Activated T-cell treated with anti-CD3 and anti-CD28 coated beads, Interleukin-2, amount 50 U/mL, for 48 hours (primary cell): Measurements from ENCODE around the gene PLEKHO1.
"Not testable (repeated sequence)": the region's sequence is repeated elsewhere in the genome, so short reads cannot be mapped to it uniquely, and the experiment has no call there.

Experiments used
- DNase-seq, 2 experiments: peaks; one replicate each; pipeline ENCODE4 v3.0.0-alpha.2; 2020

The PLEKHO1 gene

DNA sequence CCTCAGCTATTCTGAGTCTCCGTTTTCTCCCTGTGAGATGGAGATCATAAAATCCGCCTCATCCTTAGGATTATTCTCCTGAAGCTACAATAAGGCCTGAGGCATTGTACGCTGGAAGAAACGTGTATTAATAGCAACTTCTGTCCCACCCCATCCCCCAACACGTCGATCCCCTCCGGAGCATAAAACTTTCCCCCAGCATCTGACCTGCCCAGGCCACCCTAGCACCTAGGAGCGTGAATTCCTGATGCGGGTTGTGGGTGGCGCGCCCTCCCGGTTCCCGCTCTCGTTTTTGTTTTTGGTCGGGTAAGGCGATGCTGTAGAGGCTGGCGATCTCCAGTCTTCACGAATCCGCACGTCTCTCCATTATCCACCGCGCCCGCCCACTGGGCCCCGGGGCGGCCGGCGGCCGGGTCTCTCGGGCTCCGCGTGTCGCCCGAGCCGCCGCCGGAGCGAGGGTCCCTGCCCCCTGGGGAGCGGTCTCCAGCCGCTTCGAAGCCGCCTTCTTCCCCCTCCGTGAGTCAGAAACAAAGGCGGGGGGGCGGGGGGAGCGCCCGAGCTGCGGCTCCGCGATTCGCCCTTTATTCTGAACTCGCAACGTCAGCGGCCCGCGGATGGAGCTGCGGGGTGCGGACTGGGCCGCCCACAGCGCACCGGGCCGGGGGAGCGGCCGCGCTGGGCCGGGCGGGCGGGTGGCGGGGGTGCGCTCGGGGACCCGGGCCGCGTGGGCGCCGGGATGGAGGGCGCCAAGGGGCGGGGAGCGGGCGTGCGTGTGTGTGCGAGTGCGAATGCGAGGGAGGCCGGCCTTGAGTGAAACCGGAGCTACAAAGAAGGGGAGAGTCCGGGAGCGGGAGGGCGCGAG lies at the start of gene PLEKHO1:
Gene PLEKHO1 (plus strand): TSS at position 646 of the 862 bp plus-strand sequence. CDS start 342 bp downstream, outside the sequence.
- DNase-seq = peak; percentile 86

GRCh38 chr1:150102986-150103385 lies 46.7 kb upstream of the PLEKHO1 start:
- no peak for DNase-seq

GRCh38 chr1:150106341-150106740 lies 43.4 kb upstream of the PLEKHO1 start:
- DNase-seq = no peak

DNA sequence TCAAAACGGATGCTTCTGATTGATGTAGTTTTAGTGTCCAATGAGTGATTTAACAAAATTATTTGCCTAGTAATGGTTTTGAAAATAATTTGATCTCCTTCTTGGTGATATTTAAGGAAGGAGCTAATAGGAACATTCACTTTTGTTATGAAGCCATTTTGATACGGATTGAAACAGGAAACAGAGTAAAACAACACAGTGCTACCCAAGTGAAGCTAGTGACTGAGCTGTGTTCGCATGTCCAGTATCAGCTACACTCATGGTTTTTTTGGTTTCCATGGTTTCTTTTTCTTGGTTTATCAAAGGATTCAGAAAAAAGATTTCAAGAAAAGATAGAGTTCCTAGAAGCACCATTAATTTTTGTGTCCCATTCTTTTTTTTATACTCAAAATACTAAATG lies 40.1 kb upstream of the PLEKHO1 start:
- no peak for DNase-seq

- DNase-seq = no peak
These were observed 39.6 kb upstream of the PLEKHO1 start for GRCh38 chr1:150110116-150110515.

DNA sequence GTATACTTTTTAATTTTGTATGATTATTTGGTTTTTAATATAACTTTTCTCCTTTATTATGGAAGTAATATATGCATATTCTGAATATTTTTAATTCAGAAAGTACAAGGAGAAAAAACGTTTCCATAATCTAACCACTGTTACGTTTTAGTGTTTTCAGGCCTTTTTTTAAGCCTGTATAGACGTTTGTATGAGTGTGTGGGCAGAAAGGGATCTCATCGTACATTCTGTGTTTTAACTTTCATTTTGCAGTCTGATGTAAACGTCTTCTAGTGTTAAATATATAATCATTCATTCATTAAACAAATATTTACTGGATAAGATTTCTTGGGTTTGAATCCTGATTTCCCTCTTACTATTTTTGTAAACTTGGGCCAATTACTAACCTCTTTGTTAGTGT lies 38.0 kb upstream of the PLEKHO1 start:
- no peak for DNase-seq

- no peak for DNase-seq
These were observed 34.6 kb upstream of the PLEKHO1 start for GRCh38 chr1:150115121-150115520.

GRCh38 chr1:150118716-150119115 lies 31.0 kb upstream of the PLEKHO1 start:
- DNase-seq = no peak

- DNase-seq = no peak
These were observed 28.4 kb upstream of the PLEKHO1 start for GRCh38 chr1:150121236-150121862.

- no peak for DNase-seq
These were observed 22.9 kb upstream of the PLEKHO1 start for GRCh38 chr1:150126811-150127210.

GRCh38 chr1:150127464-150127863 lies 22.3 kb upstream of the PLEKHO1 start:
- no peak for DNase-seq

DNA sequence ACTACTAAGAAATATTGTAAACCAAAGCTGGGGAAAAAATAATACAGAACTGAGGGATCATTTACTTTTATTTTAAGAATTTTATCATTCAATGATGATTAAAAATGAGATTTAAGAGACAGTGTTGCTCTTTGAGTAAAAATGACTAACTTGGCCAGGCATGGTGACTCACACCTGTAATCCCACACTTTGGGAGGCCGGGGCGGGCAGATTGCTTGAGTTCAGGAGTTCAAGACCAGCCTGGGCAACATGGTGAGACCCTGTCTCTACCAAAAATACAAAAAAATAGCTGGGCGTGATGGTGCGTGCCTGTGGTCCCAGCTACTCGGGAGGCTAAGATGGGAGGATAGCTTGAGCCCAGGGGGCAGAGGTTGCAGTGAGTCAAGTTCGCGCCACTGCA lies 21.8 kb upstream of the PLEKHO1 start:
- peak; percentile 68 to 72 for DNase-seq

DNA sequence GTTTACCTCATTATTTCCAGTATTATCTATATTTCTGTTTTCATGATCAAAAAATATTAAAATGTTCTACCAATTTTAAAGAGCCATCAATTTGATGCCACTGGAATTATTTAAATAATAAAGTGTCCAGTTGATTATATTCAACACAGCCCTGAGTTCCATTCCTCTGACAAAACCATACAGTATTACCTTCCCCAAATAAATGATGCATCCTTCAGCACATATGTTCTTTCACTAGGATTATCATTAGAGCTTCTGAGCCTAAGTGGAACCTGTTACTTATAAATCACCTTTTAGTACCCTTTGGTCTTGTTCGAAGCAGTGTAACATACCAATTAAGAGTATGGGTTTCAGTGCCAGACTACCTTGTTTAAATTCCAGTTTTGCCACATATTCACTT lies 17.3 kb upstream of the PLEKHO1 start:
- DNase-seq = no peak

- no peak for DNase-seq
These were observed 15.2 kb upstream of the PLEKHO1 start for GRCh38 chr1:150134537-150134936.

- not testable (repeated sequence) for DNase-seq
These were observed 14.3 kb upstream of the PLEKHO1 start for GRCh38 chr1:150135400-150135799.

GRCh38 chr1:150138044-150138443 lies 11.7 kb upstream of the PLEKHO1 start:
- no peak for DNase-seq

DNA sequence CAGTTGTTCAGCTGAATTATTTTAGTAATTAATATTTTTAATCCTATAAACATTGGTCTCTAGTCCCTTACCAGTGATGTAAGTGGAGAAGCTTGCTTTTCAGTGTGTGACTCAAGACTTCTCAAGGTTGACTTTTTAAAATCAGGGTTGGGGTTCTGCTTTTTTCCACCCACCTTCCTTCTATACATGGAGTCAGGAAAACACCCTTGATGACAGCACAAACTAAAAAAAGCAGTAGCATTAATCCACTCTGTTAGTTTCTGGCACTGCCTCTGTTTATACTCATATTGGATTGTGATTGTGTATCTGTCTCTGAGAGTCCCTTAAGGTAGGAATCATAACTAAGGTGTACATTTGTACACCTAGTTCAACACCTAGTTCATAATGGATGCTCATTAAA lies 8.3 kb upstream of the PLEKHO1 start:
- no peak for DNase-seq

- no peak for DNase-seq
These were observed 7.6 kb upstream of the PLEKHO1 start for GRCh38 chr1:150142083-150142482.

- no peak for DNase-seq
These were observed 5.1 kb upstream of the PLEKHO1 start for GRCh38 chr1:150144606-150145005.

DNA sequence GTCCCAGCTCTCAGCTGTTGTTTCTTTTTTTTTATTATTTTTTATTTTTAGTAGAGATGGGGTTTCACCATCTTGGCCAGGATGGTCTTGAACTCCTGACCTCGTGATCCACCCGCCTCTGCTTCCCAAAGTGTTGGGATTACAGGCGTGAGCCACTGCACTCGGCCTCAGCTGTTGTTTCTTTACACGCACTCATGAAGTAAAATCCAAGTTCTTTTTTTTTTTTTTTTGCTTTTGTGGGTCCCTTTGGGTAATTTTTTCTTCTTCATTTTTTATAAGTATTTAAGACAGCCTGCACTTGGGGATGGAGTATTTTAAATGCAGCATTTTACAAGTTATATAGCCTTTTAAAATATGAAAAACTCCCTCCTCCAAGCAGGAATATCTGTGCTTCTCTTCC lies 3.7 kb upstream of the PLEKHO1 start:
- not testable (repeated sequence) for DNase-seq

- no peak for DNase-seq
These were observed 2.7 kb upstream of the PLEKHO1 start for GRCh38 chr1:150146849-150147542.

- DNase-seq = no peak
These were observed 862 bp upstream of the PLEKHO1 start for GRCh38 chr1:150148837-150149270.

DNA sequence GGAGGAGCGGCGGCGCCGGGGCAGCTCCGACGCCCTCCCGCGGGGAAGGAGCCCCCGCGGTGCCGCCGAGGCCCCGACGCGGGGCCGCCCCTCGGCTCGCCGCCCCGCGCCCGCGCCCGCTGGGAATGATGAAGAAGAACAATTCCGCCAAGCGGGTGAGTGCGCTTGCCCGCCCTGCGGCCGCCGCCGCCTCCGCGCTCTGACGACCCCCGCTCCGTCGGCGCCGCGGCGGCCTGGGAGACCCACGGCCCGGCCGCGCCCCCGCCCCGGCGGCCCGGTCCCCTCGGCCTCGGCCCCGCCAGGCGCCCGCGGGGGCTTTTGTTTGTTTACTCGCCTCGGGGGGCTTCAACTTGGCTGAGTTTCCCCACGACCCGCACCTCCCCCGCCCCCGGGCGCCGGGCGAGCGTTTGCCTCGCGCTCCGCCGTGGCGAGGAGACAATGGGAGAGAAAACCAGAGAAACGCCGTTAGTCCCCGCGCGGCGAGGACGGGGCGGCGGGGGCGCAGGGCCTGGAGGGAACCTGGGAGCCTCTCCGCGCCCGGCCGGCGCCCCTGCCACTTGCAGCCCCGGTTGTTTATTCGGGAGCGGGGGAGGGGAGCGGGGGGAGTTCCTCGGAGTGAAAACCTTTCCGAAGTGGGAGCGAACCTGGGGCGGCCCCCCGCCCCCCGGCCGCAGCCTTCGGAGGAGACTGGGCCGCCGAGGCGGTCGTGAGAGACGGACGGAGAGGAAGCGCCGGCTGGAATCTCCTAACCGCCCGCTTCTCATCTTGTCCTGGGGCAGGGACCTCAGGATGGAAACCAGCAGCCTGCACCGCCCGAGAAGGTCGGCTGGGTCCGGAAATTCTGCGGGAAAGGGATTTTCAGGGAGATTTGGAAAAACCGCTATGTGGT lies 661 bp downstream of the PLEKHO1 start:
- peak; percentile 53 to 55 for DNase-seq
